Measurements from ENCODE around the gene ZNF333. TPM values are rescaled to one million over a fixed set of nuclear protein-coding genes. Genes with fewer than 3 reads are reported as not detected.

The ZNF333 gene
- polyA plus RNA-seq, 3 donors: 7.6 to 43.0 (median 9.3) TPM

DNA sequence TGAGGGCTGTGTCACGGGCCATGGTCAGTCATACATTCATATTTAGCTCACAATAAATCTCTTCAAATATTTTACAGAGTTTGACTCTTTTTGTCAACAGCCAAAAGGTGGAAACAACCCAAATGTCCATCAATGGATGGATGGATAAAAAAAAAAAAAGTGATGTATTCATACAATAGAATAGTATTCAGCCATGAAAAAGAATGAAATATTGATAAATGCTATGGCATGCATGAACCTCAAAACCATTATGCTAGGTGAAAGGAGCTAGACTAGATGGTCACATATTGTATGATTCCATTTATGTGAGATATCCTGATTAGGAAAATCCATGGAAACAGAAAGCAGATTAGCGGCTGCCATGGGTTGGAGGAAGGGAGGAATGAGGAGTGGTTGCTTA lies 72.3 kb downstream of the ZNF333 start:
- Histone ChIP-seq H3K79me2 (ENCODE audit: insufficient read depth, low read length) (no peaks in the 10 kb centered on the region), H3K36me3 (replicated peaks in 1 of 2; ENCODE audit: control insufficient read depth in 1 of 2, insufficient read depth in 2 of 2, low read length in 2 of 2) (peaks cover 76 to 97% of the 10 kb centered on the region in 2 donors), H3K4me1 (ENCODE audit: control insufficient read depth in 1 of 2, insufficient read depth in 2 of 2, low read length in 2 of 2) (peaks cover 3 to 12% of the 10 kb centered on the region in 2 donors), H3K9ac (ENCODE audit: insufficient read depth, low read length, poor library complexity, severe bottlenecking) (no peak overlapping the region), H2AFZ (ENCODE audit: insufficient read depth, low read depth, low read length, poor library complexity, severe bottlenecking) (no peak overlapping the region), H3K27ac (ENCODE audit: low read depth in 1 of 2, low read length in 2 of 2) (no peak overlapping the region), H3K27me3 (ENCODE audit: control insufficient read depth in 2 of 2, insufficient read depth in 2 of 2, low read length in 2 of 2) (no peaks in the 10 kb centered on the region), H3K4me2 (replicated peaks; ENCODE audit: extremely low read depth, low read length, poor library complexity, severe bottlenecking) (no peak overlapping the region), H3K4me3 (replicated peaks in 1 of 3; ENCODE audit: low read depth in 2 of 3, low read length in 3 of 3) (no peak overlapping the region), H4K20me1 (ENCODE audit: insufficient read depth, low read length) (peaks cover 99% of the 10 kb centered on the region), H3K9me3 (replicated peaks in 1 of 2; ENCODE audit: control insufficient read depth in 1 of 2, insufficient read depth in 1 of 2, low read length in 2 of 2) (no peaks in the 10 kb centered on the region)
- TF ChIP-seq, protein P1, sequence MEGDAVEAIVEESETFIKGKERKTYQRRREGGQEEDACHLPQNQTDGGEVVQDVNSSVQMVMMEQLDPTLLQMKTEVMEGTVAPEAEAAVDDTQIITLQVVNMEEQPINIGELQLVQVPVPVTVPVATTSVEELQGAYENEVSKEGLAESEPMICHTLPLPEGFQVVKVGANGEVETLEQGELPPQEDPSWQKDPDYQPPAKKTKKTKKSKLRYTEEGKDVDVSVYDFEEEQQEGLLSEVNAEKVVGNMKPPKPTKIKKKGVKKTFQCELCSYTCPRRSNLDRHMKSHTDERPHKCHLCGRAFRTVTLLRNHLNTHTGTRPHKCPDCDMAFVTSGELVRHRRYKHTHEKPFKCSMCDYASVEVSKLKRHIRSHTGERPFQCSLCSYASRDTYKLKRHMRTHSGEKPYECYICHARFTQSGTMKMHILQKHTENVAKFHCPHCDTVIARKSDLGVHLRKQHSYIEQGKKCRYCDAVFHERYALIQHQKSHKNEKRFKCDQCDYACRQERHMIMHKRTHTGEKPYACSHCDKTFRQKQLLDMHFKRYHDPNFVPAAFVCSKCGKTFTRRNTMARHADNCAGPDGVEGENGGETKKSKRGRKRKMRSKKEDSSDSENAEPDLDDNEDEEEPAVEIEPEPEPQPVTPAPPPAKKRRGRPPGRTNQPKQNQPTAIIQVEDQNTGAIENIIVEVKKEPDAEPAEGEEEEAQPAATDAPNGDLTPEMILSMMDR (IDR thresholded peaks at IDR 0.05): no peak
- 100% methylated on average over 1 of the region's 2 CpGs for WGBS (ENCODE audit: insufficient coverage)
- no peak for DNase-seq
- Mint-ChIP-seq H3K27ac (peak overlapping the region in 2 of 7 donors; percentile 12 to 24), H3K27me3 (ENCODE audit: low read depth in 3 of 3) (peaks cover 0 to 3% (median 2%) of the 10 kb centered on the region in 3 donors), H3K4me3 (no peak overlapping the region), H3K4me1 (peaks cover 12% of the 10 kb centered on the region), H3K9me3 (peaks cover 0 to 8% (median 5%) of the 10 kb centered on the region in 7 donors), H3K36me3 (peaks cover 75 to 93% of the 10 kb centered on the region in 2 donors)
- intact Hi-C loops (cut with micrococcal nuclease): no loop called here

DNA sequence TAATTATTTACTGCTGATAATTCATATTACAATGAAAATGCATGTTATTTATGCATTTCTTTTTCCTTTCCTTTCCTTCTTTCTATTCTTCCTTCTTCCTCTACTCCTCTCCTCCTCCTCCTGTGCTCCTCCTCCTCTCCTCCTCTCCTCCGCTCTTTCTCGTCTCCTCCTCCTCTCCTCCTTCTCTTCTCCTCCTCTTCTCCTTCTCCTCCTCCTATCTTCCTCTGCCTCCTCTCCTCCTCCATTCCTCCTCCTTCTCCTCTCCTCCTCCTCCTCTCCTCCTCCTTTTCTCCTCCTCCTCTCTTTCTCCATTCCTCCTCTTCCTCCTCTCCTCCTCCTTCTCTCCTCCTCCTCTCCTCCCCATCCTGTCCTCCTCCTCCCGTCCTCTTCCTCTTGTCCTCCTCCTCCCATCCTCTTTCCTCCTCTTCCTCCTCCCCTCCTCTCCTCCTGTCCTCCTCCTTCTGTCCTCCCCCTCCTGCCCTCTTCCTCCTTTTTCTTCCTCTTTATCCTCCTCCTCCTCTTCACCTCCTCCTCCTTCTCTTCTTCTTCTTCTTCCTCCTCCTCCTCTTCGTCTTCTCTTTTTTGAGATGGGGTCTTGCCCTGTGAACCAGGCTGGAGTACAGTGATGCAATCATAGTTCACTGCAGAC lies 73.8 kb downstream of the ZNF333 start:
- peaks cover 0 to 3% (median 2%) of the 10 kb centered on the region in 3 donors for H3K27me3 Mint-ChIP-seq (ENCODE audit: low read depth in 3 of 3)
- Histone ChIP-seq H3K27ac (ENCODE audit: low read depth in 1 of 2, low read length in 2 of 2) (no peak overlapping the region), H3K27me3 (ENCODE audit: control insufficient read depth in 2 of 2, insufficient read depth in 2 of 2, low read length in 2 of 2) (no peaks in the 10 kb centered on the region), H3K9ac (ENCODE audit: insufficient read depth, low read length, poor library complexity, severe bottlenecking) (no peak overlapping the region), H3K4me3 (replicated peaks in 1 of 3; ENCODE audit: low read depth in 2 of 3, low read length in 3 of 3) (no peak overlapping the region), H3K79me2 (ENCODE audit: insufficient read depth, low read length) (no peaks in the 10 kb centered on the region), H3K4me1 (ENCODE audit: control insufficient read depth in 1 of 2, insufficient read depth in 2 of 2, low read length in 2 of 2) (peaks cover 3 to 12% of the 10 kb centered on the region in 2 donors), H4K20me1 (ENCODE audit: insufficient read depth, low read length) (peaks cover 99% of the 10 kb centered on the region), H3K36me3 (replicated peaks in 1 of 2; ENCODE audit: control insufficient read depth in 1 of 2, insufficient read depth in 2 of 2, low read length in 2 of 2) (peaks cover 81 to 97% of the 10 kb centered on the region in 2 donors), H3K4me2 (replicated peaks; ENCODE audit: extremely low read depth, low read length, poor library complexity, severe bottlenecking) (no peak overlapping the region), H2AFZ (ENCODE audit: insufficient read depth, low read depth, low read length, poor library complexity, severe bottlenecking) (no peak overlapping the region), H3K9me3 (replicated peaks in 1 of 2; ENCODE audit: control insufficient read depth in 1 of 2, insufficient read depth in 1 of 2, low read length in 2 of 2) (no peaks in the 10 kb centered on the region)
- TF ChIP-seq, protein P1 (IDR thresholded peaks at IDR 0.05): no peak
- H3K9me3 Mint-ChIP-seq: peaks cover 0 to 8% (median 5%) of the 10 kb centered on the region in 7 donors
- peaks cover 79 to 94% of the 10 kb centered on the region in 2 donors for H3K36me3 Mint-ChIP-seq
- H3K4me3 Mint-ChIP-seq: no peak overlapping the region
- peak overlapping the region in 5 of 7 donors; percentile 21 to 77 (median 55) for H3K27ac Mint-ChIP-seq
- intact Hi-C loops (cut with micrococcal nuclease): no loop called here
- peaks cover 13% of the 10 kb centered on the region for H3K4me1 Mint-ChIP-seq
- DNase-seq: no peak
- WGBS (ENCODE audit: insufficient coverage): 66% methylated on average over 3 of the region's 4 CpGs
